ENCODE results near the gene FCRL4.

FCRL4 gene

GRCh38 chr1:157540160-157540748, 57.6 kb downstream of the FCRL4 start:
- Histone ChIP-seq H3K36me3 (ENCODE audit: control insufficient read depth in 4 of 4, insufficient read depth in 4 of 4, low read length in 3 of 4) (no peaks in the 10 kb centered on the region), H3K27ac (ENCODE audit: insufficient read depth in 1 of 2, low read depth in 1 of 2, low read length in 2 of 2, poor library complexity in 1 of 2, severe bottlenecking in 2 of 2) (no peak overlapping the region), H3K27me3 (replicated peaks in 2 of 5; ENCODE audit: control insufficient read depth in 4 of 5, insufficient read depth in 5 of 5, low read length in 4 of 5) (peaks cover 0 to 6% (median 3%) of the 10 kb centered on the region in 5 experiments), H3K4me1 (ENCODE audit: control extremely low read depth in 1 of 4, control insufficient read depth in 4 of 4, insufficient read depth in 4 of 4, low read length in 3 of 4) (no peaks in the 10 kb centered on the region), H3K4me3 (ENCODE audit: control insufficient read depth in 1 of 7, extremely low read depth in 1 of 7, insufficient read depth in 4 of 7, low read depth in 2 of 7, low read length in 6 of 7) (no peak overlapping the region), H3K9me3 (ENCODE audit: control extremely low read depth in 1 of 5, control insufficient read depth in 4 of 5, insufficient read depth in 2 of 5, low read depth in 1 of 5, low read length in 4 of 5) (peaks cover 0 to 4% (median 0%) of the 10 kb centered on the region in 5 experiments)
- ChIA-PET POLR2A (no interaction called here), CTCF (no interaction called here)
- no peak for DNase-seq
- WGBS (ENCODE audit: insufficient coverage), result no CpG with 5 or more reads among the region's 2 CpGs

- Histone ChIP-seq H3K9me3 (ENCODE audit: control extremely low read depth in 1 of 5, control insufficient read depth in 4 of 5, insufficient read depth in 2 of 5, low read depth in 1 of 5, low read length in 4 of 5) (peaks cover 0 to 4% (median 0%) of the 10 kb centered on the region in 5 experiments), H3K4me3 (ENCODE audit: control insufficient read depth in 1 of 7, extremely low read depth in 1 of 7, insufficient read depth in 4 of 7, low read depth in 2 of 7, low read length in 6 of 7) (no peak overlapping the region), H3K27ac (ENCODE audit: insufficient read depth in 1 of 2, low read depth in 1 of 2, low read length in 2 of 2, poor library complexity in 1 of 2, severe bottlenecking in 2 of 2) (no peak overlapping the region), H3K27me3 (replicated peaks in 2 of 5; ENCODE audit: control insufficient read depth in 4 of 5, insufficient read depth in 5 of 5, low read length in 4 of 5) (peaks cover 0 to 5% (median 3%) of the 10 kb centered on the region in 5 experiments), H3K4me1 (ENCODE audit: control extremely low read depth in 1 of 4, control insufficient read depth in 4 of 4, insufficient read depth in 4 of 4, low read length in 3 of 4) (no peaks in the 10 kb centered on the region), H3K36me3 (ENCODE audit: control insufficient read depth in 4 of 4, insufficient read depth in 4 of 4, low read length in 3 of 4) (no peaks in the 10 kb centered on the region)
- DNase-seq, result peak in 1 of 3 donors; percentile 9
- POLR2A ChIA-PET, result no interaction called here
- CTCF ChIA-PET, result no interaction called here
Observed at GRCh38 chr1:157539568-157539967, 58.3 kb downstream of the FCRL4 start.

GRCh38 chr1:157532569-157532968, 65.3 kb downstream of the FCRL4 start:
- Histone ChIP-seq H3K36me3 (ENCODE audit: control insufficient read depth in 4 of 4, insufficient read depth in 4 of 4, low read length in 3 of 4) (no peaks in the 10 kb centered on the region), H3K27me3 (replicated peaks in 2 of 5; ENCODE audit: control insufficient read depth in 4 of 5, insufficient read depth in 5 of 5, low read length in 4 of 5) (peaks cover 0 to 4% (median 2%) of the 10 kb centered on the region in 5 experiments), H3K27ac (ENCODE audit: insufficient read depth in 1 of 2, low read depth in 1 of 2, low read length in 2 of 2, poor library complexity in 1 of 2, severe bottlenecking in 2 of 2) (no peak overlapping the region), H3K9me3 (ENCODE audit: control extremely low read depth in 1 of 5, control insufficient read depth in 4 of 5, insufficient read depth in 2 of 5, low read depth in 1 of 5, low read length in 4 of 5) (no peaks in the 10 kb centered on the region), H3K4me3 (ENCODE audit: control insufficient read depth in 1 of 7, extremely low read depth in 1 of 7, insufficient read depth in 4 of 7, low read depth in 2 of 7, low read length in 6 of 7) (no peak overlapping the region), H3K4me1 (ENCODE audit: control extremely low read depth in 1 of 4, control insufficient read depth in 4 of 4, insufficient read depth in 4 of 4, low read length in 3 of 4) (no peaks in the 10 kb centered on the region)
- DNase-seq, result no peak
- no CpG with 5 or more reads among the region's 3 CpGs for WGBS (ENCODE audit: insufficient coverage)
- CTCF ChIA-PET, result no interaction called here
- POLR2A ChIA-PET, result no interaction called here

- peaks cover 0 to 4% (median 0%) of the 10 kb centered on the region in 5 experiments for H3K27me3 ChIP-seq (replicated peaks in 2 of 5; ENCODE audit: control insufficient read depth in 4 of 5, insufficient read depth in 5 of 5, low read length in 4 of 5)
- CTCF ChIA-PET, result no interaction called here
- POLR2A ChIA-PET, result no interaction called here
Observed at GRCh38 chr1:157523774-157524493, 74.0 kb downstream of the FCRL4 start.

More at GRCh38 chr1:157523774-157524493, 74.0 kb downstream of the FCRL4 start:
- WGBS (ENCODE audit: insufficient coverage), result 95% methylated on average over 4 of the region's 5 CpGs
- H3K27ac ChIP-seq (ENCODE audit: insufficient read depth in 1 of 2, low read depth in 1 of 2, low read length in 2 of 2, poor library complexity in 1 of 2, severe bottlenecking in 2 of 2), result no peak overlapping the region
- no peak overlapping the region for H3K4me3 ChIP-seq (ENCODE audit: control insufficient read depth in 1 of 7, extremely low read depth in 1 of 7, insufficient read depth in 4 of 7, low read depth in 2 of 7, low read length in 6 of 7)
- no peak for DNase-seq
- H3K4me1 ChIP-seq (ENCODE audit: control extremely low read depth in 1 of 4, control insufficient read depth in 4 of 4, insufficient read depth in 4 of 4, low read length in 3 of 4), result no peaks in the 10 kb centered on the region
- H3K36me3 ChIP-seq (ENCODE audit: control insufficient read depth in 4 of 4, insufficient read depth in 4 of 4, low read length in 3 of 4), result no peaks in the 10 kb centered on the region
- no peaks in the 10 kb centered on the region for H3K9me3 ChIP-seq (ENCODE audit: control extremely low read depth in 1 of 5, control insufficient read depth in 4 of 5, insufficient read depth in 2 of 5, low read depth in 1 of 5, low read length in 4 of 5)

Measured in common myeloid progenitor, CD34-positive (primary cell).